ENCODE results near the gene QRICH2. TPM values are rescaled to one million over a fixed set of nuclear protein-coding genes. Genes with fewer than 3 reads are reported as not detected.

The QRICH2 gene
- total and polyA plus RNA-seq, 9 of the 15 experiments (the other 6 are each of a cell fraction or from before 2014, with no cell fraction given), result 0.03 to 1.6 (median 0.81) TPM

DNA sequence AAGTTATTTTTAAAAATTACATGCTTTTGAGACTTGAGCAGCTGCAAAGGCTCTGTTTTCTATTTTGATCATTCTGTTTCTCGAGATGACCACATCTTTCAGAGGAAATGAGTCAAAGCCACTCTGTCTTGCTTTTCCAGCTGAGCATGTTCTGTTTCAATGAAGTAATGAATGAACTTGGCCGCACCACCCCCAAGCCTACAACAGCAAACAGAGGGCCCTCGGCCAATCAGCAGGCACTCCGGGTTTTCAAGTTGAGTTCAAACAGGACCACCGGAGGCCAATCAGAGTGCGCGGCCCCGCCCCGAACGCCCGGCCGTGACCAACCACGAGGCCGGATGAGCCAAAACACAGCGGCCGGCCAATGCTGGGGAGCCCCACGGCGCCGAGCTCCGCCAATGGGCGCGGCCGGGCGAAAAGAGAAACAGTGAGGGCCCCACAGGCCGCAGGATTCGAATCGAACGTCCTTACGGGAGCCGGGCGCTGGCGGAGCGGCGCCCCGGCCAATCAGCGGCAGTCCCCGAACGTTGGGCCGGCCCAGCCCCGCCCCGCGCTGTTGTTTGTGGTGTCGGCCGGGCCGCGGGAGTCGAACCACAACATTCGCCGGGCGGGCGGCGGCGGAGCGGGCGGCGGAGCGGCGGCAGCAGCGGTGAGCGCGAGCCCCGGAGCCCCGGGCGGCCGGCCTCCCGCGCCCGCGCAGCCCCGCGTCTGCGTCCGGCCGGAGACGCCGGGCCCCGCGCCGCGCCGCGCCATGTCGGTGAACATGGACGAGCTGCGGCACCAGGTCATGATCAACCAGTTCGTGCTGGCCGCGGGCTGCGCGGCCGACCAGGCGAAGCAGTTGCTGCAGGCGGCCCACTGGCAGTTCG is 43.1 kb downstream of the QRICH2 start, which contains the start of gene UBALD2 (continued):
- TF ChIP-seq, protein P1, sequence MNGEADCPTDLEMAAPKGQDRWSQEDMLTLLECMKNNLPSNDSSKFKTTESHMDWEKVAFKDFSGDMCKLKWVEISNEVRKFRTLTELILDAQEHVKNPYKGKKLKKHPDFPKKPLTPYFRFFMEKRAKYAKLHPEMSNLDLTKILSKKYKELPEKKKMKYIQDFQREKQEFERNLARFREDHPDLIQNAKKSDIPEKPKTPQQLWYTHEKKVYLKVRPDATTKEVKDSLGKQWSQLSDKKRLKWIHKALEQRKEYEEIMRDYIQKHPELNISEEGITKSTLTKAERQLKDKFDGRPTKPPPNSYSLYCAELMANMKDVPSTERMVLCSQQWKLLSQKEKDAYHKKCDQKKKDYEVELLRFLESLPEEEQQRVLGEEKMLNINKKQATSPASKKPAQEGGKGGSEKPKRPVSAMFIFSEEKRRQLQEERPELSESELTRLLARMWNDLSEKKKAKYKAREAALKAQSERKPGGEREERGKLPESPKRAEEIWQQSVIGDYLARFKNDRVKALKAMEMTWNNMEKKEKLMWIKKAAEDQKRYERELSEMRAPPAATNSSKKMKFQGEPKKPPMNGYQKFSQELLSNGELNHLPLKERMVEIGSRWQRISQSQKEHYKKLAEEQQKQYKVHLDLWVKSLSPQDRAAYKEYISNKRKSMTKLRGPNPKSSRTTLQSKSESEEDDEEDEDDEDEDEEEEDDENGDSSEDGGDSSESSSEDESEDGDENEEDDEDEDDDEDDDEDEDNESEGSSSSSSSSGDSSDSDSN (IDR thresholded peaks at IDR 0.05; ENCODE audit: borderline replicate concordance in 1 of 2, low read depth in 2 of 2, low read length in 2 of 2), result peak; percentile 35 to 56; a peak in 2 of 4 replicates
- TF ChIP-seq NRF1 (conservative IDR thresholded peaks at IDR 0.05 in 1 of 2, IDR thresholded peaks at IDR 0.05 in 1 of 2), result peak; percentile 83 to 85
- TF ChIP-seq ZSCAN29 (IDR thresholded peaks at IDR 0.05), result peak; percentile 94
- TF ChIP-seq SETDB1 (IDR thresholded peaks at IDR 0.05; ENCODE audit: low read length), result no peak
- TF ChIP-seq ZNF197 (CRISPR knock-in tag; IDR thresholded peaks at IDR 0.05; ENCODE audit: low read depth), result peak; percentile 26; the same call in 1 of the 2 replicates
- TF ChIP-seq YY1 (IDR thresholded peaks at IDR 0.05; ENCODE audit: borderline replicate concordance in 1 of 3, control insufficient read depth in 1 of 3, extremely low read depth in 1 of 3, insufficient read depth in 3 of 3, insufficient read length in 1 of 3, insufficient replicate concordance in 2 of 3, low read depth in 1 of 3, low read length in 2 of 3), result peak in 2 of 3 experiments; percentile 48 to 78
- TF ChIP-seq NFE2L1 (tag; IDR thresholded peaks at IDR 0.05; ENCODE audit: borderline replicate concordance, low read depth), result no peak
- peak; percentile 8; the same call in 1 of the 2 replicates for TF ChIP-seq EP300 (IDR thresholded peaks at IDR 0.05; ENCODE audit: low read length)
- TF ChIP-seq, protein P2, sequence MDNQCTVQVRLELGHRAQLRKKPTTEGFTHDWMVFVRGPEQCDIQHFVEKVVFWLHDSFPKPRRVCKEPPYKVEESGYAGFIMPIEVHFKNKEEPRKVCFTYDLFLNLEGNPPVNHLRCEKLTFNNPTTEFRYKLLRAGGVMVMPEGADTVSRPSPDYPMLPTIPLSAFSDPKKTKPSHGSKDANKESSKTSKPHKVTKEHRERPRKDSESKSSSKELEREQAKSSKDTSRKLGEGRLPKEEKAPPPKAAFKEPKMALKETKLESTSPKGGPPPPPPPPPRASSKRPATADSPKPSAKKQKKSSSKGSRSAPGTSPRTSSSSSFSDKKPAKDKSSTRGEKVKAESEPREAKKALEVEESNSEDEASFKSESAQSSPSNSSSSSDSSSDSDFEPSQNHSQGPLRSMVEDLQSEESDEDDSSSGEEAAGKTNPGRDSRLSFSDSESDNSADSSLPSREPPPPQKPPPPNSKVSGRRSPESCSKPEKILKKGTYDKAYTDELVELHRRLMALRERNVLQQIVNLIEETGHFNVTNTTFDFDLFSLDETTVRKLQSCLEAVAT (IDR thresholded peaks at IDR 0.05), result peak in 1 of 2 experiments; percentile 97; a peak in 2 of 4 replicates
- peak; percentile 51 for TF ChIP-seq SAP30 (IDR thresholded peaks at IDR 0.05; ENCODE audit: borderline replicate concordance, insufficient read depth, low read depth, low read length, poor library complexity, severe bottlenecking)
- TF ChIP-seq SREBF2 (CRISPR knock-in tag; IDR thresholded peaks at IDR 0.05), result no peak
- TF ChIP-seq TOE1 (IDR thresholded peaks at IDR 0.05; ENCODE audit: borderline replicate concordance), result peak; percentile 49; the same call in 1 of the 2 replicates
- TF ChIP-seq TOE1 (CRISPR knock-in tag; IDR thresholded peaks at IDR 0.05; ENCODE audit: borderline replicate concordance, low read depth), result no peak
- TF ChIP-seq FOXK2 (conservative IDR thresholded peaks at IDR 0.05 in 1 of 2, IDR thresholded peaks at IDR 0.05 in 1 of 2; ENCODE audit: low read depth in 2 of 2), result peak; percentile 91 to 92
- peak; percentile 86 for TF ChIP-seq TAF1 (IDR thresholded peaks at IDR 0.05; ENCODE audit: control insufficient read depth, extremely low read depth, insufficient read depth, low read length, severe bottlenecking)
- TF ChIP-seq DPF2 (IDR thresholded peaks at IDR 0.05), result peak; percentile 69
- TF ChIP-seq ZNF644 (tag; IDR thresholded peaks at IDR 0.05; ENCODE audit: low read depth), result peak; percentile 81; the same call in 1 of the 2 replicates
- TF ChIP-seq MBD2 (IDR thresholded peaks at IDR 0.05; ENCODE audit: borderline replicate concordance, low read depth), result peak; percentile 96
- TF ChIP-seq TBP (optimal IDR thresholded peaks at IDR 0.05; ENCODE audit: low read depth, low read length), result peak; percentile 92
- 0 out of 3 replicates have a peak, but pooled peaks of 1 of the 2 experiments have one; percentile 42 for TF ChIP-seq CBX3 (IDR thresholded peaks at IDR 0.05; ENCODE audit: borderline replicate concordance in 1 of 2, low read length in 2 of 2)

Measured in K562 (cell line).